WTC11 (cell line): ENCODE results near the gene ANAPC16. TPM values are rescaled to one million over a fixed set of nuclear protein-coding genes. Genes with fewer than 3 reads are reported as not detected.

Experiments used
- ATAC-seq: fragments of 200-7000 bp; cut with Tn5 transposase; 2 replicates; pipeline ENCODE4 v1.10.0; 2021; ENCODE audit warnings: mild to moderate bottlenecking, moderate library complexity
- CTCF ChIA-PET: fragments of 300-600 bp; sonication (Branson Sonifier 250); formaldehyde crosslinking; loops from one replicate; lab custom pipeline; 2021; ENCODE audit warnings: antibody characterized with exemption; lab: Charles Lee
- POLR2A ChIA-PET: fragments of 350-600 bp; sonication (Branson Sonifier 250); formaldehyde crosslinking; loops from one replicate; lab custom pipeline; 2021; ENCODE audit warnings: antibody characterized with exemption; lab: Charles Lee
- DNase-seq: peaks from one replicate; pipeline ENCODE4 v3.0.0; 2021; ENCODE audit warnings: low spot score
- H3K27ac Mint-ChIP-seq: 2 replicates; pipeline ENCODE4 v1.8.0; 2021; ENCODE audit warnings: mixed read lengths
- H3K27me3 Mint-ChIP-seq: 2 replicates; pipeline ENCODE4 v1.8.0; 2021; ENCODE audit warnings: low read depth, mild to moderate bottlenecking, moderate library complexity, mixed read lengths
- H3K36me3 Mint-ChIP-seq: 2 replicates; pipeline ENCODE4 v1.8.0; 2021; ENCODE audit warnings: mixed read lengths
- H3K4me1 Mint-ChIP-seq: 2 replicates; pipeline ENCODE4 v1.8.0; 2022; ENCODE audit warnings: mixed read lengths
- H3K4me3 Mint-ChIP-seq: 2 replicates; pipeline ENCODE4 v1.8.0; 2021; ENCODE audit warnings: mild to moderate bottlenecking, moderate library complexity, mixed read lengths
- H3K9me3 Mint-ChIP-seq: 2 replicates; pipeline ENCODE4 v1.8.0; 2021; ENCODE audit warnings: mixed read lengths
- AR ChIP-seq: fragments of 250-450 bp; sonication (Bioruptor Pico); IDR thresholded peaks from 2 replicates; pipeline ENCODE4 v1.9.0; 2021; ENCODE audit warnings: mild to moderate bottlenecking
- ATF1 ChIP-seq: sonication (generic); formaldehyde crosslinking; IDR thresholded peaks from 2 replicates; pipeline ENCODE4 v1.8.1; 2023; ENCODE audit warnings: mild to moderate bottlenecking, moderate library complexity, missing genetic modification reagents
- CBFB ChIP-seq: sonication (generic); formaldehyde crosslinking; IDR thresholded peaks from 2 replicates; pipeline ENCODE4 v1.8.1; 2022; ENCODE audit warnings: mild to moderate bottlenecking, low read depth, missing genetic modification reagents
- CREB1 ChIP-seq: sonication (generic); formaldehyde crosslinking; IDR thresholded peaks from 2 replicates; pipeline ENCODE4 v1.8.0; 2023; ENCODE audit warnings: mild to moderate bottlenecking, missing genetic modification reagents
- ESRRA ChIP-seq: sonication (generic); formaldehyde crosslinking; IDR thresholded peaks from 2 replicates; pipeline ENCODE4 v1.8.1; 2022; ENCODE audit warnings: mild to moderate bottlenecking, missing genetic modification reagents, borderline replicate concordance
- FOXJ3 ChIP-seq: sonication (generic); formaldehyde crosslinking; IDR thresholded peaks from 2 replicates; pipeline ENCODE4 v1.9.0; 2021; ENCODE audit warnings: missing genetic modification reagents, mild to moderate bottlenecking, borderline replicate concordance
- GTF2I ChIP-seq: fragments of 250-450 bp; sonication (Bioruptor Pico); conservative IDR thresholded peaks from 2 replicates; pipeline ENCODE4 v1.4.0; 2021; ENCODE audit warnings: mild to moderate bottlenecking
- IRF2 ChIP-seq: sonication (generic); formaldehyde crosslinking; IDR thresholded peaks from 2 replicates; pipeline ENCODE4 v1.8.0; 2022; ENCODE audit warnings: low read depth, missing genetic modification reagents, borderline replicate concordance
- JAZF1 ChIP-seq: fragments of 250-450 bp; sonication (Bioruptor Pico); IDR thresholded peaks from 2 replicates; pipeline ENCODE4 v1.9.0; 2021; ENCODE audit warnings: moderate library complexity, mild to moderate bottlenecking, inconsistent platforms
- JUN ChIP-seq: sonication (generic); formaldehyde crosslinking; IDR thresholded peaks from 2 replicates; pipeline ENCODE4 v1.8.0; 2023; ENCODE audit warnings: mild to moderate bottlenecking, missing genetic modification reagents
- KAT7 ChIP-seq: sonication (generic); formaldehyde crosslinking; IDR thresholded peaks from 2 replicates; pipeline ENCODE4 v1.8.1; 2023; ENCODE audit warnings: missing genetic modification reagents, mild to moderate bottlenecking, borderline replicate concordance
- NR1H2 ChIP-seq: sonication (generic); formaldehyde crosslinking; IDR thresholded peaks from 2 replicates; pipeline ENCODE4 v1.9.0; 2021; ENCODE audit warnings: mild to moderate bottlenecking, moderate library complexity, missing genetic modification reagents
- RELA ChIP-seq: sonication (generic); formaldehyde crosslinking; IDR thresholded peaks from 2 replicates; pipeline ENCODE4 v1.8.1; 2022; ENCODE audit warnings: missing genetic modification reagents, mild to moderate bottlenecking, borderline replicate concordance
- SMAD3 ChIP-seq: sonication (generic); formaldehyde crosslinking; IDR thresholded peaks from 2 replicates; pipeline ENCODE4 v1.8.0; 2022; ENCODE audit warnings: missing genetic modification reagents, mild to moderate bottlenecking, borderline replicate concordance
- TP53 ChIP-seq: sonication (generic); formaldehyde crosslinking; IDR thresholded peaks from 2 replicates; pipeline ENCODE4 v1.8.1; 2023; ENCODE audit warnings: mild to moderate bottlenecking, missing genetic modification reagents
- USF2 ChIP-seq: sonication (generic); formaldehyde crosslinking; IDR thresholded peaks from 2 replicates; pipeline ENCODE4 v1.8.1; 2023; ENCODE audit warnings: mild to moderate bottlenecking, missing genetic modification reagents, moderate library complexity
- ZNF263 ChIP-seq: sonication (generic); formaldehyde crosslinking; IDR thresholded peaks from 2 replicates; pipeline ENCODE4 v1.8.1; 2022; ENCODE audit warnings: low read depth, mild to moderate bottlenecking, moderate library complexity, missing genetic modification reagents
- total RNA-seq: library from RNA; stranded (reverse); gene quantifications from 3 replicates; pipeline ENCODE4 v1.2.3, GENCODE V29; 2021
- TF ChIP-seq, protein P1 (sequence below): sonication (generic); formaldehyde crosslinking; IDR thresholded peaks from 2 replicates; pipeline ENCODE4 v1.8.1; 2023; ENCODE audit warnings: mild to moderate bottlenecking, missing genetic modification reagents
- TF ChIP-seq, protein P2 (sequence below): sonication (generic); formaldehyde crosslinking; IDR thresholded peaks from 2 replicates; pipeline ENCODE4 v1.8.0; 2022; ENCODE audit warnings: mild to moderate bottlenecking, missing genetic modification reagents
- TF ChIP-seq, protein P3 (sequence below): sonication (generic); formaldehyde crosslinking; IDR thresholded peaks from 2 replicates; pipeline ENCODE4 v1.8.1; 2022; ENCODE audit warnings: mild to moderate bottlenecking, moderate library complexity, missing genetic modification reagents
- TF ChIP-seq, protein P4 (sequence below): sonication (generic); formaldehyde crosslinking; IDR thresholded peaks from 2 replicates; pipeline ENCODE4 v1.8.1; 2022; ENCODE audit warnings: missing genetic modification reagents, borderline replicate concordance

Gene ANAPC16
- total RNA-seq, 1 experiment from 2014 or later, result 52.3 TPM

GRCh38 chr10:72177454-72177853 is 38.4 kb upstream of the ANAPC16 start:
- DNase-seq, result no peak
- Mint-ChIP-seq H3K4me1 (peaks cover 4% of the 10 kb centered on the region; the same call in 1 of the 2 replicates), H3K27ac (no peak overlapping the region), H3K27me3 (no peaks in the 10 kb centered on the region)
- POLR2A ChIA-PET, result no interaction called here
- TF ChIP-seq ESRRA (CRISPR knock-in tag) (no peak), CBFB (CRISPR knock-in tag) (no peak), JUN (CRISPR knock-in tag) (no peak), JAZF1 (CRISPR knock-in tag) (no peak), IRF2 (CRISPR knock-in tag) (no peak), USF2 (no peak), NR1H2 (no peak), SMAD3 (CRISPR knock-in tag) (no peak), RELA (CRISPR knock-in tag) (no peak), AR (CRISPR knock-in tag) (no peak), TP53 (CRISPR knock-in tag) (no peak)
- TF ChIP-seq, protein P1, sequence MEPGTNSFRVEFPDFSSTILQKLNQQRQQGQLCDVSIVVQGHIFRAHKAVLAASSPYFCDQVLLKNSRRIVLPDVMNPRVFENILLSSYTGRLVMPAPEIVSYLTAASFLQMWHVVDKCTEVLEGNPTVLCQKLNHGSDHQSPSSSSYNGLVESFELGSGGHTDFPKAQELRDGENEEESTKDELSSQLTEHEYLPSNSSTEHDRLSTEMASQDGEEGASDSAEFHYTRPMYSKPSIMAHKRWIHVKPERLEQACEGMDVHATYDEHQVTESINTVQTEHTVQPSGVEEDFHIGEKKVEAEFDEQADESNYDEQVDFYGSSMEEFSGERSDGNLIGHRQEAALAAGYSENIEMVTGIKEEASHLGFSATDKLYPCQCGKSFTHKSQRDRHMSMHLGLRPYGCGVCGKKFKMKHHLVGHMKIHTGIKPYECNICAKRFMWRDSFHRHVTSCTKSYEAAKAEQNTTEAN (CRISPR knock-in tag), result no peak
- TF ChIP-seq, protein P2, sequence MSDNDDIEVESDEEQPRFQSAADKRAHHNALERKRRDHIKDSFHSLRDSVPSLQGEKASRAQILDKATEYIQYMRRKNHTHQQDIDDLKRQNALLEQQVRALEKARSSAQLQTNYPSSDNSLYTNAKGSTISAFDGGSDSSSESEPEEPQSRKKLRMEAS (CRISPR knock-in tag), result no peak
- TF ChIP-seq, protein P3, sequence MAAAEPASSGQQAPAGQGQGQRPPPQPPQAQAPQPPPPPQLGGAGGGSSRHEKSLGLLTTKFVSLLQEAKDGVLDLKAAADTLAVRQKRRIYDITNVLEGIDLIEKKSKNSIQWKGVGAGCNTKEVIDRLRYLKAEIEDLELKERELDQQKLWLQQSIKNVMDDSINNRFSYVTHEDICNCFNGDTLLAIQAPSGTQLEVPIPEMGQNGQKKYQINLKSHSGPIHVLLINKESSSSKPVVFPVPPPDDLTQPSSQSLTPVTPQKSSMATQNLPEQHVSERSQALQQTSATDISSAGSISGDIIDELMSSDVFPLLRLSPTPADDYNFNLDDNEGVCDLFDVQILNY (CRISPR knock-in tag), result no peak
- TF ChIP-seq, protein P4, sequence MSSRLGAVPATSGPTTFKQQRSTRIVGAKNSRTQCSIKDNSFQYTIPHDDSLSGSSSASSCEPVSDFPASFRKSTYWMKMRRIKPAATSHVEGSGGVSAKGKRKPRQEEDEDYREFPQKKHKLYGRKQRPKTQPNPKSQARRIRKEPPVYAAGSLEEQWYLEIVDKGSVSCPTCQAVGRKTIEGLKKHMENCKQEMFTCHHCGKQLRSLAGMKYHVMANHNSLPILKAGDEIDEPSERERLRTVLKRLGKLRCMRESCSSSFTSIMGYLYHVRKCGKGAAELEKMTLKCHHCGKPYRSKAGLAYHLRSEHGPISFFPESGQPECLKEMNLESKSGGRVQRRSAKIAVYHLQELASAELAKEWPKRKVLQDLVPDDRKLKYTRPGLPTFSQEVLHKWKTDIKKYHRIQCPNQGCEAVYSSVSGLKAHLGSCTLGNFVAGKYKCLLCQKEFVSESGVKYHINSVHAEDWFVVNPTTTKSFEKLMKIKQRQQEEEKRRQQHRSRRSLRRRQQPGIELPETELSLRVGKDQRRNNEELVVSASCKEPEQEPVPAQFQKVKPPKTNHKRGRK (CRISPR knock-in tag), result no peak
- TF ChIP-seq, all 79 proteins: peak for 0
- CTCF ChIA-PET, result interaction anchor here (0.9 kb wide), 1 partner anchor 51 kb away, joined by 3 read pairs; no protein-coding TSS in a partner anchor
- ATAC-seq, result no peak
- H3K4me3 Mint-ChIP-seq, result no peak overlapping the region
- H3K36me3 Mint-ChIP-seq, result peaks cover 14% of the 10 kb centered on the region
- H3K9me3 Mint-ChIP-seq, result no peaks in the 10 kb centered on the region

DNA sequence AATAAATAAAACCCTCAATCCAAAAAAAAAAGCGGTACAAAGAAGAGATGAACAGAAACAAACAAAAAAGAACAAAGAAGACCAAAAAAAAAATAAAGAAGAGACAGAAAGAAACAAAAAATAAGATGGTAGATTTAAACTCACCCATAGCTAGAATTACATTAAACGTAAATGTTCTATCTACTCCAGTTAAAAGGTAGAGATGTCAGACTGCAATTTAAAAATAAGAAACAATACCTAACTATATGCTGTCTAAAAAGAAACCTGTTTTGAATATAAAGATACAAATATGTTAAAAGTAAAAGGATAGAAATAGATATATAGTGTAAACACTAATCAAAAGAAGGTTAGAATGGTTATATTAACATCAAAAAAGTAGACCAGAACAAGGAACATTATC is 31.7 kb upstream of the ANAPC16 start:
- DNase-seq (no peak), ATAC-seq (no peak)
- H3K4me3 Mint-ChIP-seq, result no peak overlapping the region
- peaks cover 17% of the 10 kb centered on the region for H3K9me3 Mint-ChIP-seq
- ChIA-PET CTCF (no interaction called here), POLR2A (no interaction called here)
- no peak overlapping the region for H3K27ac Mint-ChIP-seq
- H3K36me3 Mint-ChIP-seq, result peaks cover 39% of the 10 kb centered on the region
- no peaks in the 10 kb centered on the region for H3K27me3 Mint-ChIP-seq
- no peaks in the 10 kb centered on the region for H3K4me1 Mint-ChIP-seq
- TF ChIP-seq AR (CRISPR knock-in tag), result no peak
- no peak for TF ChIP-seq ZNF263 (CRISPR knock-in tag)
- TF ChIP-seq ESRRA (CRISPR knock-in tag), result no peak
- no peak for TF ChIP-seq GTF2I (CRISPR knock-in tag)
- no peak for TF ChIP-seq CREB1 (CRISPR knock-in tag)
- no peak for TF ChIP-seq JAZF1 (CRISPR knock-in tag)
- TF ChIP-seq, protein P2 (CRISPR knock-in tag), result no peak
- no peak for TF ChIP-seq KAT7 (CRISPR knock-in tag)
- TF ChIP-seq, protein P1 (CRISPR knock-in tag), result no peak
- TF ChIP-seq ATF1, result no peak
- no peak for TF ChIP-seq FOXJ3 (CRISPR knock-in tag)
